ENCODE data around the gene FXYD7.

FXYD7 gene

DNA sequence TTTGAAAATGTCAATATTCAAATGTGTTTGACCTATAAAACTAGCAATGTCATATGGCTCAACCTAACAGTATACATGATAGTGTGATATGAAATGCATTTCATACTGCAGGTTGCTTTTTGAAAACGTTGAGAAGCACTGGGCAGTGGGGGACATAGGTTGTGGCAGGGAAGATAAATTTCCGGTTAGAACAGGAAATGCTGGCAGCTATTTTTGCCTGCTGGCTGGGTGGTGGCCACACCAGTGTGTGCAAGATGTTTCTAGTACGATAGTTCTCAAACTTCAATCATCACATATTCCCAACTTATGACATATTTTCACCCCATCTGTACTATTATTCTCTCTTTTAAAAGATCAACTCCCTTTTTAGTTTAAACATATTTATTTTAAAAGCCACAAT lies 28.7 kb downstream of the FXYD7 start:
- no peaks in the 10 kb centered on the region for H3K4me1 ChIP-seq (ENCODE audit: control insufficient read depth, insufficient read depth, low read length)
- H3K4me3 ChIP-seq (ENCODE audit: low read depth, low read length) = no peak overlapping the region
- H3K9me3 ChIP-seq (ENCODE audit: control insufficient read depth, insufficient read depth, low read depth, low read length) = no peaks in the 10 kb centered on the region; the same call in 1 of the 2 replicates
- TF ChIP-seq, protein P1, sequence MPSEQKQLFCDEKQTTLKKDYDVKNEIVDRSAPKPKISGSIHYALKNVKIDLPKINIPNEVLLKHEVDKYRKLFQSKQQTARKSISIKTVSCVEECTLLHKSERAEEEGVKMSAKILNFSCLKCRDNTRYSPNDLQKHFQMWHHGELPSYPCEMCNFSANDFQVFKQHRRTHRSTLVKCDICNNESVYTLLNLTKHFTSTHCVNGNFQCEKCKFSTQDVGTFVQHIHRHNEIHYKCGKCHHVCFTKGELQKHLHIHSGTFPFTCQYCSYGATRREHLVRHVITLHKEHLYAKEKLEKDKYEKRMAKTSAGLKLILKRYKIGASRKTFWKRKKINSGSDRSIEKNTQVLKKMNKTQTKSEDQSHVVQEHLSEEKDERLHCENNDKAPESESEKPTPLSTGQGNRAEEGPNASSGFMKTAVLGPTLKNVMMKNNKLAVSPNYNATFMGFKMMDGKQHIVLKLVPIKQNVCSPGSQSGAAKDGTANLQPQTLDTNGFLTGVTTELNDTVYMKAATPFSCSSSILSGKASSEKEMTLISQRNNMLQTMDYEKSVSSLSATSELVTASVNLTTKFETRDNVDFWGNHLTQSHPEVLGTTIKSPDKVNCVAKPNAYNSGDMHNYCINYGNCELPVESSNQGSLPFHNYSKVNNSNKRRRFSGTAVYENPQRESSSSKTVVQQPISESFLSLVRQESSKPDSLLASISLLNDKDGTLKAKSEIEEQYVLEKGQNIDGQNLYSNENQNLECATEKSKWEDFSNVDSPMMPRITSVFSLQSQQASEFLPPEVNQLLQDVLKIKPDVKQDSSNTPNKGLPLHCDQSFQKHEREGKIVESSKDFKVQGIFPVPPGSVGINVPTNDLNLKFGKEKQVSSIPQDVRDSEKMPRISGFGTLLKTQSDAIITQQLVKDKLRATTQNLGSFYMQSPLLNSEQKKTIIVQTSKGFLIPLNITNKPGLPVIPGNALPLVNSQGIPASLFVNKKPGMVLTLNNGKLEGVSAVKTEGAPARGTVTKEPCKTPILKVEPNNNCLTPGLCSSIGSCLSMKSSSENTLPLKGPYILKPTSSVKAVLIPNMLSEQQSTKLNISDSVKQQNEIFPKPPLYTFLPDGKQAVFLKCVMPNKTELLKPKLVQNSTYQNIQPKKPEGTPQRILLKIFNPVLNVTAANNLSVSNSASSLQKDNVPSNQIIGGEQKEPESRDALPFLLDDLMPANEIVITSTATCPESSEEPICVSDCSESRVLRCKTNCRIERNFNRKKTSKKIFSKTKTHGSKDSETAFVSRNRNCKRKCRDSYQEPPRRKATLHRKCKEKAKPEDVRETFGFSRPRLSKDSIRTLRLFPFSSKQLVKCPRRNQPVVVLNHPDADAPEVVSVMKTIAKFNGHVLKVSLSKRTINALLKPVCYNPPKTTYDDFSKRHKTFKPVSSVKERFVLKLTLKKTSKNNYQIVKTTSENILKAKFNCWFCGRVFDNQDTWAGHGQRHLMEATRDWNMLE (tag by site-specific recombination; conservative IDR thresholded peaks at IDR 0.05; ENCODE audit: low read depth) = no peak
- TF ChIP-seq ZNF155 (tag by site-specific recombination; IDR thresholded peaks at IDR 0.05) (no peak), ZNF707 (tag by site-specific recombination; IDR thresholded peaks at IDR 0.05) (no peak), ZNF311 (tag by site-specific recombination; IDR thresholded peaks at IDR 0.05; ENCODE audit: borderline replicate concordance) (no peak), ZBTB20 (tag by site-specific recombination; IDR thresholded peaks at IDR 0.05) (no peak), ZNF510 (tag by site-specific recombination; IDR thresholded peaks at IDR 0.05; ENCODE audit: insufficient replicate concordance) (no peak), ZNF777 (tag by site-specific recombination; IDR thresholded peaks at IDR 0.05; ENCODE audit: borderline replicate concordance) (no peak), SALL2 (tag by site-specific recombination; IDR thresholded peaks at IDR 0.05; ENCODE audit: borderline replicate concordance) (no peak), TCF7L2 (IDR thresholded peaks at IDR 0.05; ENCODE audit: borderline replicate concordance, low read depth, low read length) (no peak), ZNF791 (tag by site-specific recombination; IDR thresholded peaks at IDR 0.05) (no peak), ZNF623 (tag by site-specific recombination; IDR thresholded peaks at IDR 0.05) (no peak)
- TF ChIP-seq, protein P2, sequence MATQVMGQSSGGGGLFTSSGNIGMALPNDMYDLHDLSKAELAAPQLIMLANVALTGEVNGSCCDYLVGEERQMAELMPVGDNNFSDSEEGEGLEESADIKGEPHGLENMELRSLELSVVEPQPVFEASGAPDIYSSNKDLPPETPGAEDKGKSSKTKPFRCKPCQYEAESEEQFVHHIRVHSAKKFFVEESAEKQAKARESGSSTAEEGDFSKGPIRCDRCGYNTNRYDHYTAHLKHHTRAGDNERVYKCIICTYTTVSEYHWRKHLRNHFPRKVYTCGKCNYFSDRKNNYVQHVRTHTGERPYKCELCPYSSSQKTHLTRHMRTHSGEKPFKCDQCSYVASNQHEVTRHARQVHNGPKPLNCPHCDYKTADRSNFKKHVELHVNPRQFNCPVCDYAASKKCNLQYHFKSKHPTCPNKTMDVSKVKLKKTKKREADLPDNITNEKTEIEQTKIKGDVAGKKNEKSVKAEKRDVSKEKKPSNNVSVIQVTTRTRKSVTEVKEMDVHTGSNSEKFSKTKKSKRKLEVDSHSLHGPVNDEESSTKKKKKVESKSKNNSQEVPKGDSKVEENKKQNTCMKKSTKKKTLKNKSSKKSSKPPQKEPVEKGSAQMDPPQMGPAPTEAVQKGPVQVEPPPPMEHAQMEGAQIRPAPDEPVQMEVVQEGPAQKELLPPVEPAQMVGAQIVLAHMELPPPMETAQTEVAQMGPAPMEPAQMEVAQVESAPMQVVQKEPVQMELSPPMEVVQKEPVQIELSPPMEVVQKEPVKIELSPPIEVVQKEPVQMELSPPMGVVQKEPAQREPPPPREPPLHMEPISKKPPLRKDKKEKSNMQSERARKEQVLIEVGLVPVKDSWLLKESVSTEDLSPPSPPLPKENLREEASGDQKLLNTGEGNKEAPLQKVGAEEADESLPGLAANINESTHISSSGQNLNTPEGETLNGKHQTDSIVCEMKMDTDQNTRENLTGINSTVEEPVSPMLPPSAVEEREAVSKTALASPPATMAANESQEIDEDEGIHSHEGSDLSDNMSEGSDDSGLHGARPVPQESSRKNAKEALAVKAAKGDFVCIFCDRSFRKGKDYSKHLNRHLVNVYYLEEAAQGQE (tag by site-specific recombination; IDR thresholded peaks at IDR 0.05) = no peak
- H3K27ac ChIP-seq (ENCODE audit: extremely low read depth, low read depth, low read length) = no peak overlapping the region
- CTCF ChIA-PET = interaction anchor here (0.6 to 1.6 kb wide), 4 partner anchors 30 to 489 kb away, joined by 3 to 6 read pairs (median 4); partner anchors contain the start of gene LGI4
- H3K36me3 ChIP-seq (ENCODE audit: control insufficient read depth in 2 of 2, insufficient read depth in 1 of 2, low read length in 2 of 2) = peaks cover 3 to 31% of the 10 kb centered on the region in 2 experiments; a peak in 2 of 3 replicates
- POLR2A ChIA-PET = interaction anchor here (0.7 to 1.4 kb wide), 2 partner anchors 9 to 19 kb away, joined by 3 to 5 read pairs; no protein-coding TSS in a partner anchor

DNA sequence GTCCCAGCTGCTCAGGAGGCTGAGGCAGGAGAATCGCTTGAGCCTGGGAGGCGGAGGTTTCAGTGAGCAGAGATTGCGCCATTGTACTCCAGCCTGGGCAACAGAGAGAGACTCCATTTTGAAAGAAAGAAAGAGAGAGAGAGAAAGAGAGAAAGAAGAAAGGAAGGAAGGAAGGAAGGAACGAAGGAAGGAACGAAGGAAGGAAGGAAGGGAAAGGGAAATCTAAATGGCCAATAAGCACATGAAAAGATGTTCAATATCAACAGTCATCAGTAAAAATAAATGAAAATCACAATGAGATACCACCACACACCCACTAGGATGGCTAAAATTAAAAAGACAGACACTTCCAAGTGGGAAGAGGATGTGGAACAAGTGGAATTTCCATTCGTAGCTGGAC lies 31.2 kb downstream of the FXYD7 start:
- no peaks in the 10 kb centered on the region for H3K9me3 ChIP-seq (ENCODE audit: control insufficient read depth, insufficient read depth, low read depth, low read length)
- POLR2A ChIA-PET = no interaction called here
- no peak overlapping the region for H3K27ac ChIP-seq (ENCODE audit: extremely low read depth, low read depth, low read length)
- peaks cover 3 to 13% of the 10 kb centered on the region in 2 experiments; a peak in 2 of 3 replicates for H3K36me3 ChIP-seq (ENCODE audit: control insufficient read depth in 2 of 2, insufficient read depth in 1 of 2, low read length in 2 of 2)
- no peak overlapping the region for H3K4me3 ChIP-seq (ENCODE audit: low read depth, low read length)
- no peaks in the 10 kb centered on the region for H3K4me1 ChIP-seq (ENCODE audit: control insufficient read depth, insufficient read depth, low read length)
- CTCF ChIA-PET = interaction anchor here (0.5 to 2.3 kb wide), 8 partner anchors 13 to 498 kb away, joined by 3 to 7 read pairs (median 4); partner anchors contain the start of genes FXYD5 and LGI4
- TF ChIP-seq KLF16 (tag by site-specific recombination; IDR thresholded peaks at IDR 0.05) = no peak
- no peak for TF ChIP-seq ZNF155 (tag by site-specific recombination; IDR thresholded peaks at IDR 0.05)
- no peak for TF ChIP-seq ZEB2 (tag by site-specific recombination; IDR thresholded peaks at IDR 0.05)
- TF ChIP-seq ZNF791 (tag by site-specific recombination; IDR thresholded peaks at IDR 0.05) = no peak
- no peak for TF ChIP-seq ZNF514 (tag by site-specific recombination; IDR thresholded peaks at IDR 0.05)
- no peak for TF ChIP-seq ZNF654 (tag by site-specific recombination; IDR thresholded peaks at IDR 0.05; ENCODE audit: low read depth)
- TF ChIP-seq, protein P3, sequence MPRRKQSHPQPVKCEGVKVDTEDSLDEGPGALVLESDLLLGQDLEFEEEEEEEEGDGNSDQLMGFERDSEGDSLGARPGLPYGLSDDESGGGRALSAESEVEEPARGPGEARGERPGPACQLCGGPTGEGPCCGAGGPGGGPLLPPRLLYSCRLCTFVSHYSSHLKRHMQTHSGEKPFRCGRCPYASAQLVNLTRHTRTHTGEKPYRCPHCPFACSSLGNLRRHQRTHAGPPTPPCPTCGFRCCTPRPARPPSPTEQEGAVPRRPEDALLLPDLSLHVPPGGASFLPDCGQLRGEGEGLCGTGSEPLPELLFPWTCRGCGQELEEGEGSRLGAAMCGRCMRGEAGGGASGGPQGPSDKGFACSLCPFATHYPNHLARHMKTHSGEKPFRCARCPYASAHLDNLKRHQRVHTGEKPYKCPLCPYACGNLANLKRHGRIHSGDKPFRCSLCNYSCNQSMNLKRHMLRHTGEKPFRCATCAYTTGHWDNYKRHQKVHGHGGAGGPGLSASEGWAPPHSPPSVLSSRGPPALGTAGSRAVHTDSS (tag by site-specific recombination; IDR thresholded peaks at IDR 0.05) = no peak
- no peak for TF ChIP-seq ZNF544 (tag by site-specific recombination; IDR thresholded peaks at IDR 0.05)
- TF ChIP-seq, protein P4, sequence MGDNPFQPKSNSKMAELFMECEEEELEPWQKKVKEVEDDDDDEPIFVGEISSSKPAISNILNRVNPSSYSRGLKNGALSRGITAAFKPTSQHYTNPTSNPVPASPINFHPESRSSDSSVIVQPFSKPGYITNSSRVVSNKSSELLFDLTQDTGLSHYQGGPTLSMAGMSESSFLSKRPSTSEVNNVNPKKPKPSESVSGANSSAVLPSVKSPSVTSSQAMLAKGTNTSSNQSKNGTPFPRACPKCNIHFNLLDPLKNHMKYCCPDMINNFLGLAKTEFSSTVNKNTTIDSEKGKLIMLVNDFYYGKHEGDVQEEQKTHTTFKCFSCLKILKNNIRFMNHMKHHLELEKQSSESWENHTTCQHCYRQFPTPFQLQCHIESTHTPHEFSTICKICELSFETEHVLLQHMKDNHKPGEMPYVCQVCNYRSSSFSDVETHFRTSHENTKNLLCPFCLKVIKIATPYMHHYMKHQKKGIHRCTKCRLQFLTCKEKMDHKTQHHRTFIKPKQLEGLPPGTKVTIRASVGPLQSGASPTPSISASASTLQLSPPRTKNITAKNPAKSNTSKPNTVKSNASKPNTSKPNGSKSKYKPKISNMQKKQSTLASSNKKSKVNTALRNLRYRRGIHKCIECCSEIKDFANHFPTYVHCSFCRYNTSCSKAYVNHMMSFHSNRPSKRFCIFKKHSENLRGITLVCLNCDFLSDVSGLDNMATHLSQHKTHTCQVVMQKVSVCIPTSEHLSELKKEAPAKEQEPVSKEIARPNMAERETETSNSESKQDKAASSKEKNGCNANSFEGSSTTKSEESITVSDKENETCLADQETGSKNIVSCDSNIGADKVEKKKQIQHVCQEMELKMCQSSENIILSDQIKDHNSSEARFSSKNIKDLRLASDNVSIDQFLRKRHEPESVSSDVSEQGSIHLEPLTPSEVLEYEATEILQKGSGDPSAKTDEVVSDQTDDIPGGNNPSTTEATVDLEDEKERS (tag by site-specific recombination; IDR thresholded peaks at IDR 0.05) = no peak
- TF ChIP-seq ZNF776 (tag by site-specific recombination; IDR thresholded peaks at IDR 0.05; ENCODE audit: borderline replicate concordance) = 0 out of 2 replicates have a peak, but pooled peaks have one; percentile 9
- no peak for TF ChIP-seq ZBTB21 (tag by site-specific recombination; IDR thresholded peaks at IDR 0.05)
- TF ChIP-seq ZNF629 (tag by site-specific recombination; IDR thresholded peaks at IDR 0.05) = no peak
